Measurements from ENCODE around the gene ZNF235. TPM values are rescaled to one million over a fixed set of nuclear protein-coding genes. Genes with fewer than 3 reads are reported as not detected.

The ZNF235 gene
- total RNA-seq, 1 donor from 2014 or later = 6.5 TPM

- ATAC-seq (no peak), DNase-seq (no peak)
- H3K36me3 ChIP-seq = peaks cover 59% of the 10 kb centered on the region
- intact Hi-C loops (cut with DNase I) = no loop called here
- H3K27me3 ChIP-seq (ENCODE audit: low read depth) = no peaks in the 10 kb centered on the region
- no peak overlapping the region for H3K4me3 ChIP-seq
- no peaks in the 10 kb centered on the region for H3K4me1 ChIP-seq
- no peak overlapping the region for H3K27ac ChIP-seq
- peaks cover 68% of the 10 kb centered on the region for H3K9me3 ChIP-seq
- TF ChIP-seq, protein P1, sequence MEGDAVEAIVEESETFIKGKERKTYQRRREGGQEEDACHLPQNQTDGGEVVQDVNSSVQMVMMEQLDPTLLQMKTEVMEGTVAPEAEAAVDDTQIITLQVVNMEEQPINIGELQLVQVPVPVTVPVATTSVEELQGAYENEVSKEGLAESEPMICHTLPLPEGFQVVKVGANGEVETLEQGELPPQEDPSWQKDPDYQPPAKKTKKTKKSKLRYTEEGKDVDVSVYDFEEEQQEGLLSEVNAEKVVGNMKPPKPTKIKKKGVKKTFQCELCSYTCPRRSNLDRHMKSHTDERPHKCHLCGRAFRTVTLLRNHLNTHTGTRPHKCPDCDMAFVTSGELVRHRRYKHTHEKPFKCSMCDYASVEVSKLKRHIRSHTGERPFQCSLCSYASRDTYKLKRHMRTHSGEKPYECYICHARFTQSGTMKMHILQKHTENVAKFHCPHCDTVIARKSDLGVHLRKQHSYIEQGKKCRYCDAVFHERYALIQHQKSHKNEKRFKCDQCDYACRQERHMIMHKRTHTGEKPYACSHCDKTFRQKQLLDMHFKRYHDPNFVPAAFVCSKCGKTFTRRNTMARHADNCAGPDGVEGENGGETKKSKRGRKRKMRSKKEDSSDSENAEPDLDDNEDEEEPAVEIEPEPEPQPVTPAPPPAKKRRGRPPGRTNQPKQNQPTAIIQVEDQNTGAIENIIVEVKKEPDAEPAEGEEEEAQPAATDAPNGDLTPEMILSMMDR (IDR thresholded peaks at IDR 0.05) = no peak
Measured at GRCh38 chr19:44332145-44332544, 27.3 kb upstream of the ZNF235 start.

DNA sequence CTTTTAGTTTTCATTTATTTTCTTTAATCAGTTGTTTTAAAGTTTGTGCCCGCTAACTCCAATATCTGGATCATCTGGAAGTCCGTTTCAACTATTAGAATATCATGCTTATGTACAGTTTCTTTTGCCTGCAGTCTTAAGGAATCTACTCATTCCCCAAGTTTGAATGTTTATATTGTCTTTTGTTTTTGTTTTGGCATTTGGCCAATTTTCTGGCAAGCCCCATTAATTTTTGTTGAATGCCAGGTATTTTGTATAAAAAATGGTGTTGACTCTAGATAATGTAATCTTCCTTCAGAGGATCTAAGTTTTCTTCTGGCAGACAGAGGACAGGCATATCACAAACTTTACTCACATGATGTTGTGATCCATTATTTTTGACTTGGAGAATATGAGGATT, 11.1 kb upstream of the ZNF235 start:
- TF ChIP-seq, protein P1 (IDR thresholded peaks at IDR 0.05) = no peak
- Histone ChIP-seq H3K27ac (no peak overlapping the region), H3K4me1 (no peaks in the 10 kb centered on the region), H3K27me3 (ENCODE audit: low read depth) (no peaks in the 10 kb centered on the region), H3K4me3 (no peak overlapping the region), H3K36me3 (no peaks in the 10 kb centered on the region), H3K9me3 (peaks cover 74% of the 10 kb centered on the region)
- intact Hi-C loops (cut with DNase I) = no loop called here
- no peak for DNase-seq
- ATAC-seq = no peak

DNA sequence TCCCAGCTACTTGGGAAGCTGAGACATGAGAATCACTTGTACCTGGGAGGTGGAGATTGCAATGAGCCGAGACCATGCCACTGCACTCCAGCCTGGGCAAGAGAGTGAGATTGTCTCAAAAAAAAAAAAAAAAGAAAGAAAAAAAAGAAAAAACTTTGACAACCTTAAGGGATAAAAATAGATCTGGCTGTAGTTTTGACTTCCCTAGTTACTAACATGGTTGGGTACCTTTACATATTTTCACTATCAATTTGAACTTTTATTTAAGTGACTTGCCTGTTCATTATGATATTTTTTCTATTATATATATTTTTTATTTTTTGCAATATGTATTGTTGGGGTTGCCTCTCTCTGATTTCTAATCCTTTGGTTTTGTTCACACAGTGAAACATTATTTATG, 8.4 kb upstream of the ZNF235 start:
- intact Hi-C loops (cut with DNase I) = no loop called here
- DNase-seq (no peak), ATAC-seq (no peak)
- Histone ChIP-seq H3K9me3 (peaks cover 57% of the 10 kb centered on the region), H3K27ac (no peak overlapping the region), H3K4me3 (no peak overlapping the region), H3K27me3 (ENCODE audit: low read depth) (no peaks in the 10 kb centered on the region), H3K36me3 (no peaks in the 10 kb centered on the region), H3K4me1 (no peaks in the 10 kb centered on the region)
- TF ChIP-seq, protein P1 (IDR thresholded peaks at IDR 0.05) = no peak

GRCh38 chr19:44308011-44308410, 3.2 kb upstream of the ZNF235 start:
- intact Hi-C loops (cut with DNase I) = no loop called here
- Histone ChIP-seq H3K27me3 (ENCODE audit: low read depth) (no peaks in the 10 kb centered on the region), H3K9me3 (peaks cover 31% of the 10 kb centered on the region), H3K4me1 (peaks cover 14% of the 10 kb centered on the region), H3K4me3 (no peak overlapping the region), H3K27ac (no peak overlapping the region), H3K36me3 (no peaks in the 10 kb centered on the region)
- TF ChIP-seq, protein P1 (IDR thresholded peaks at IDR 0.05) = no peak
- DNase-seq (no peak), ATAC-seq (no peak)

- no peak overlapping the region for H3K4me3 ChIP-seq
- H3K27ac ChIP-seq = no peak overlapping the region
- peaks cover 13% of the 10 kb centered on the region for H3K36me3 ChIP-seq
- TF ChIP-seq, protein P1 (IDR thresholded peaks at IDR 0.05) = no peak
- DNase-seq = no peak
- ATAC-seq = no peak
- H3K4me1 ChIP-seq = peaks cover 14% of the 10 kb centered on the region
- H3K9me3 ChIP-seq = peaks cover 27% of the 10 kb centered on the region
- H3K27me3 ChIP-seq (ENCODE audit: low read depth) = no peaks in the 10 kb centered on the region
- intact Hi-C loops (cut with DNase I) = no loop called here
Measured at GRCh38 chr19:44306283-44306682, 1.5 kb upstream of the ZNF235 start.

- ATAC-seq (no peak), DNase-seq (no peak)
- Histone ChIP-seq H3K27me3 (ENCODE audit: low read depth) (no peaks in the 10 kb centered on the region), H3K9me3 (peaks cover 27% of the 10 kb centered on the region), H3K27ac (no peak overlapping the region), H3K4me1 (peaks cover 14% of the 10 kb centered on the region), H3K36me3 (peaks cover 22% of the 10 kb centered on the region), H3K4me3 (peak overlapping the region; percentile 96)
- intact Hi-C loops (cut with DNase I) = no loop called here
- TF ChIP-seq, protein P1 (IDR thresholded peaks at IDR 0.05) = no peak
Measured at GRCh38 chr19:44305457-44305856, 632 bp upstream of the ZNF235 start.
